K562 (cell line): ENCODE data around the gene ZNF319. TPM values are rescaled to one million over a fixed set of nuclear protein-coding genes. Genes with fewer than 3 reads are reported as not detected.

Experiments used
- CTCF ChIP-seq, 3 experiments: IDR thresholded peaks in 2 of 3; conservative IDR thresholded peaks in 1 of 3; 2 replicates each; pipeline ENCODE4 v1.5.1; 2011 to 2012; ENCODE audit warnings: low read length in 3 of 3, mild to moderate bottlenecking in 3 of 3, control low read depth in 2 of 3, improper control_type of control experiment in 1 of 3, inconsistent platforms in 1 of 3, low read depth in 1 of 3, mixed read lengths in 1 of 3, moderate library complexity in 1 of 3; ENCODE audit not compliant: insufficient read depth in 2 of 3
- DMBX1 ChIP-seq: fragments of 250-450 bp; sonication (Bioruptor Pico); IDR thresholded peaks from 2 replicates; pipeline ENCODE4 v1.8.0; 2022; ENCODE audit warnings: inconsistent platforms, mild to moderate bottlenecking, moderate library complexity, borderline replicate concordance
- ETS2 ChIP-seq: IDR thresholded peaks from 2 replicates; pipeline ENCODE4 v1.6.1; 2016; ENCODE audit warnings: borderline replicate concordance, missing genetic modification characterization, mild to moderate bottlenecking, moderate library complexity, missing compliant biosample characterization; ENCODE audit not compliant: poor library complexity, severe bottlenecking
- GABPA ChIP-seq: fragments of 200-800 bp; sonication (Bioruptor generic); conservative IDR thresholded peaks from 2 replicates; pipeline ENCODE4 v1.6.1; 2016; ENCODE audit warnings: low read depth, missing genetic modification characterization, missing compliant biosample characterization
- HLTF ChIP-seq: fragments of 450-650 bp; IDR thresholded peaks from 2 replicates; pipeline ENCODE4 v1.6.1; 2016
- MBD2 ChIP-seq: sonication (generic); IDR thresholded peaks from 2 replicates; pipeline ENCODE4 v1.6.1; 2016; ENCODE audit warnings: low read depth, borderline replicate concordance
- PHB ChIP-seq: fragments of 250-450 bp; sonication (Bioruptor Pico); IDR thresholded peaks from 2 replicates; pipeline ENCODE4 v1.5.0; 2021
- RAD21 ChIP-seq, 2 experiments: fragments of 250-450 bp in 1 of 2; fragments of 450-650 bp in 1 of 2; sonication (Bioruptor Pico) in 1 of 2; formaldehyde crosslinking in 1 of 2; IDR thresholded peaks in 1 of 2; conservative IDR thresholded peaks in 1 of 2; 2 replicates each; pipeline versions ENCODE4 v1.4.0 to v1.8.0; 2020 to 2022; ENCODE audit warnings: mild to moderate bottlenecking in 2 of 2, moderate library complexity in 1 of 2
- RBM14 ChIP-seq: fragments of 200-400 bp; formaldehyde crosslinking; IDR thresholded peaks from 2 replicates; pipeline ENCODE4 v1.6.1; 2018; ENCODE audit warnings: low read depth, mild to moderate bottlenecking, low read length, moderate library complexity, borderline replicate concordance; ENCODE audit not compliant: insufficient read depth
- STAG1 ChIP-seq: sonication (generic); formaldehyde crosslinking; IDR thresholded peaks from 2 replicates; pipeline ENCODE4 v1.5.0; 2020; ENCODE audit warnings: missing genetic modification reagents, borderline replicate concordance
- TAF1 ChIP-seq: IDR thresholded peaks from 2 replicates; pipeline ENCODE4 v1.6.1; 2011; ENCODE audit warnings: mild to moderate bottlenecking, low read length, moderate library complexity; ENCODE audit not compliant: insufficient read depth, control insufficient read depth, severe bottlenecking; ENCODE audit errors: extremely low read depth
- YY1 ChIP-seq, 3 experiments: IDR thresholded peaks; 2 replicates each; pipeline ENCODE4 v1.6.1; 2011; ENCODE audit warnings: low read length in 2 of 3, mild to moderate bottlenecking in 2 of 3, moderate library complexity in 2 of 3, borderline replicate concordance in 1 of 3, control low read depth in 1 of 3, low read depth in 1 of 3; ENCODE audit not compliant: insufficient read depth in 3 of 3, insufficient replicate concordance in 2 of 3, control insufficient read depth in 1 of 3, insufficient read length in 1 of 3; ENCODE audit errors: extremely low read depth in 1 of 3
- ZBTB17 ChIP-seq: fragments of 450-650 bp; formaldehyde crosslinking; IDR thresholded peaks from 2 replicates; pipeline ENCODE4 v1.4.0; 2020; ENCODE audit warnings: mild to moderate bottlenecking
- ZFP1 ChIP-seq: fragments of 450-650 bp; formaldehyde crosslinking; IDR thresholded peaks from 2 replicates; pipeline ENCODE4 v1.4.0; 2020; ENCODE audit warnings: mild to moderate bottlenecking, mixed read lengths
- ZFP91 ChIP-seq: sonication (generic); formaldehyde crosslinking; IDR thresholded peaks from 2 replicates; pipeline ENCODE4 v1.8.0; 2022; ENCODE audit warnings: mild to moderate bottlenecking, missing genetic modification reagents
- polyA plus RNA-seq, 8 experiments: library from polyadenylated mRNA; depleted of rRNA in 4 of 8; stranded (reverse) in 5 of 8; unstranded in 3 of 8; fragments of >200 nt; fragmentation: Nextera tagmentation in 2 of 8; fragmentation: Illumina TruSeq in 1 of 8; extraction: Ambion mirVana in 2 of 8; extraction: Trizol in 1 of 8; gene quantifications; 2 replicates each; pipeline versions ENCODE4 v1.2.1 to v1.2.3, GENCODE V29; 2011 to 2014; ENCODE audit warnings: inconsistent platforms in 1 of 8, missing spikeins in 1 of 8
- total RNA-seq, 7 experiments: library from RNA; depleted of rRNA in 6 of 7; stranded (reverse); fragments of >200 nt in 6 of 7; fragmentation: Illumina TruSeq in 2 of 7; extraction: Trizol in 2 of 7; gene quantifications; 2 replicates each; pipeline versions ENCODE4 v1.2.1 to v1.2.3, GENCODE V29; 2011 to 2021; ENCODE audit warnings: low replicate concordance in 1 of 7

ZNF319 gene
- total and polyA plus RNA-seq, 9 of the 15 experiments (the other 6 are each of a cell fraction or from before 2014, with no cell fraction given): 0.20 to 5.7 (median 1.4) TPM

- TF ChIP-seq RAD21 (CRISPR knock-in tag; conservative IDR thresholded peaks at IDR 0.05 in 1 of 2, IDR thresholded peaks at IDR 0.05 in 1 of 2) (peak in 1 of 2 experiments; percentile 32; a peak in 2 of 4 replicates), CTCF (IDR thresholded peaks at IDR 0.05 in 2 of 3, conservative IDR thresholded peaks at IDR 0.05 in 1 of 3; ENCODE audit: insufficient read depth in 2 of 3, low read depth in 1 of 3, low read length in 3 of 3) (peak; percentile 41 to 54 (median 44); a peak in 5 of 6 replicates), DMBX1 (CRISPR knock-in tag) (no peak), STAG1 (CRISPR knock-in tag) (peak; percentile 30; the same call in 1 of the 2 replicates), ETS2 (tag) (no peak), ZFP91 (CRISPR knock-in tag) (no peak), TAF1 (no peak), MBD2 (no peak), ZFP1 (CRISPR knock-in tag) (no peak), RBM14 (no peak), GABPA (no peak), HLTF (no peak), PHB (CRISPR knock-in tag) (no peak), ZBTB17 (CRISPR knock-in tag) (no peak), YY1 (IDR thresholded peaks at IDR 0.05; ENCODE audit: borderline replicate concordance in 1 of 3, control insufficient read depth in 1 of 3, extremely low read depth in 1 of 3, insufficient read depth in 3 of 3, insufficient read length in 1 of 3, insufficient replicate concordance in 2 of 3, low read depth in 1 of 3, low read length in 2 of 3) (no peak)
Measured at GRCh38 chr16:58018803-58019202, 18.3 kb upstream of the ZNF319 start (continued).
